HG03135 (cell line): Measurements from ENCODE around the gene TBC1D17.

Experiments used
- ATAC-seq: cut with Tn5 transposase; IDR thresholded peaks from one replicate; pipeline ENCODE4 v1.9.1; 2021; ENCODE audit warnings: mild to moderate bottlenecking, moderate library complexity; ENCODE audit not compliant: unreplicated experiment

Gene TBC1D17

GRCh38 chr19:49890349-49891311, 13.1 kb downstream of the TBC1D17 start:
- ATAC-seq: no peak

GRCh38 chr19:49891393-49891792, 13.9 kb downstream of the TBC1D17 start:
- no peak for ATAC-seq

DNA sequence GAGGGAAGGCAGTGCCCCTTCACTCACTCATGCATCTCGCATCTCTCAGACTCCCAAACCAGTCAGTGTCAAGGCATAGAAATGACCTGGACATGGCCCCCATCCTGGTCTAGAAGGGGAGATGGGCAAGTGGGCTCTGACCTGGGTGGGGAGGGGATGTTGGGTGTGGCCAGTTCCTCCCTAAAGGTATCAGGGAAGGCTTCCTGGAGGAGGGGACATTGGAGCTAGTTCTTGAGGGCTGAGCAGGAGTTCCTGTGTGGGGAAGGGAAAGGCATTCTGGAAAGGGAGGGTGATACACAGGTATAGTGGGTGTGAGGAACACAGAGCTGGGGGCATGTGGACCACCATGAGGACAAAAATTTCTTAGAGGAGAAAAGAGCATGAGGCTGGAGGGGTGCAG, 15.2 kb downstream of the TBC1D17 start:
- no peak for ATAC-seq

- ATAC-seq: no peak
These were observed 16.6 kb downstream of the TBC1D17 start for GRCh38 chr19:49894011-49894664.

- ATAC-seq: no peak
These were observed 17.5 kb downstream of the TBC1D17 start for GRCh38 chr19:49894879-49895565.

DNA sequence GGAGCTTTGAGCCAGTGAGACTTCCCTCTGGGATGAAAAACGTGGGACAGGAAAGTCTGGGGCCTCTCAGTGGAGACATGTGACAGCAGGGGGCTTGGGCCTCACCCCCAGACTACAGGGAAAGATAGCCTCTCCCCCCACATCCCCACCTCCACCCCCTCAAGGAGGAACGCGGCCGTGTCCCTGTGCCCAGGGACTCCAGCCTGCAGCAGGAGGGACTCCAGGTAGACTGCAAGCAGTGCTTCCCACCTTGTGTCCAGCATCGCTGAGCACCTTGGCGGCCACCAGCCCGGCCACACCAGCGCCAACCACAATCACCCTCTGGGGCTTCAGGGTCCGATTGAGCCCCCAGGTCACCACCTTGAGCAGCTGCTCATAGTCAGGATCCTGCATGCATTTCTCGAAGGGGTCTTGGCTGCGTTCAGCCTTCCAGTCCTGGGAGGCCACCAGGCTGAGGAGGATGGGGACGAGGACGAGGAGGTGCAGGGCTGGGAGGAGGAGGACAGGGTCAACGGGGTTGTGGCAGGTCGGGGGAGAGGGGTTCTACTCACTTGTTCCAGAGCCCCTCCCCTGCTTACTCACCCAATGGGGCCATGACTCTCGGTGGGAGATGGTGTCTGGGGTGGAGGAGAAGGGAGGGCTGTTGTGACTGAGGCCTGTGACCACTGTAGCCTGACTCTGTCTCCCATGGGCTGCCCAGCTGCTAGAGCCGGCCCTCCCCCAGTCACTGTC, 18.2 kb downstream of the TBC1D17 start:
- no peak for ATAC-seq

GRCh38 chr19:49896863-49897621, 19.5 kb downstream of the TBC1D17 start, which contains the start of gene IL4I1:
IL4I1 (minus strand) TSS chr19:49896887; CDS start chr19:49896160, 727 bp downstream.
- ATAC-seq: peak; percentile 51

GRCh38 chr19:49904136-49904535, 26.6 kb downstream of the TBC1D17 start:
- no peak for ATAC-seq

DNA sequence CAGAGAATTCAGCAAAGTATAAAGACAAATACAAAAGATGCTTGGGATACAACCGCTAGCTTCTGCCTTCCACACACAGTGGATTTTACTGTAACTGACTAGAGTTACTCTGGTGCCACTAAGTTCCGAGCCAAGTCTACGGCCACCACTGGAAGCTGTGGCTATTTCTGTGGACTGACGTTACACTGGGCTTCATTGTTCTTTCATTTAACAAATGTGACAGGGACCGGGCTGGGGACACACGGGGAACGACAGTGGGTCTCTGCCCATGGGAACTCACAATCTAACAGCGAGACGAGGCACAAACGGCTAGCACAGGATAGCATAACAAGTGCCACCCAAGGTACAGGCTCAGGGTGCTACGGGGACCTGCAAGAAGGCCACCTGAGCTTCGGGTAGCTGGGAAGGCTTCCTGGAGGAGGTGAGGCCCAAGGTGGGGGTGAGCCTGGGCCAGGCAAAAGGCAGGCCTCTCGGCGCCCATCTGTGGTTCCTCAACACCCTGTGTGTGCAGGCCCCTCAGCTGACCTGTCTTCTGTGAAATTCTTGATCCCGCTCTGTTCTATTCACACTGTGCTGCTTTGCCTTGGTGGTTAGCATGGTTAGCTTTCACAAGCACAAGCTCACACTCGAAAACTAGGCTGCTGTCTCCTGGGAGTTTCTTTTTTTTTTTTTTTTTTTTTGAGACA, 29.5 kb downstream of the TBC1D17 start:
- ATAC-seq: no peak

DNA sequence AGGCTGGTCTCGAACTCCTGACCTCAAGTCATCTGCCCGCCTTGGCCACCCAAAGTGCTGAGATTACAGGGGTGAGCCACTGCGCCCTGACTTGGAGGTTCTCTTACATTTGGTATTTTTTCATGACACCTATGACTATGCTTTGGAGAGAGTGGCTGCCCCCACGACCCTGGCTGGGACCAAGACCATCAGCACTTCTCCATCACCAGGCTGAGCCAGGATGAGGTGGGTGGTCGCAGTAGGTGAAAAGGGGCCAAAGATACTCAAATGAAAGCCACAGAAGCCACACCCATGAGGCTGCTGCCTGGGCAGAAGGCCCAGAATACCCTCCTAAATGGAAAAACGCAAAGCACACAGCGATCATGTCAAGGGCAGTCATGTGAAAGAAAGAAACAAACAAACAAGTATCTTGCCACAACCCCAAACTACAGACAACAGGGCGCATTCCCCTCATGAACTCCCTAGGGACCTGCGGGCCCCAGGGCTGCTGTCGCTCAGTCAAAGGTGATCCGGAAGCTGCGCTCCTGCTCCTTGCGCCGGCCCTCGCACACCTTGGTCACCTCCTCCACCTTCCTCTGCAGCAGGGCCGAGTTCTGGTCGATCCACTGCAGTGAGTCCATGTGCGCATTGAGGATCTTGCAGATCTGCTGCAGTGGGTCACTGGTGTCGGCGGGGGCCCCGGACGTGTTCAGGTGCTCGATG, 30.4 kb downstream of the TBC1D17 start:
- no peak for ATAC-seq

DNA sequence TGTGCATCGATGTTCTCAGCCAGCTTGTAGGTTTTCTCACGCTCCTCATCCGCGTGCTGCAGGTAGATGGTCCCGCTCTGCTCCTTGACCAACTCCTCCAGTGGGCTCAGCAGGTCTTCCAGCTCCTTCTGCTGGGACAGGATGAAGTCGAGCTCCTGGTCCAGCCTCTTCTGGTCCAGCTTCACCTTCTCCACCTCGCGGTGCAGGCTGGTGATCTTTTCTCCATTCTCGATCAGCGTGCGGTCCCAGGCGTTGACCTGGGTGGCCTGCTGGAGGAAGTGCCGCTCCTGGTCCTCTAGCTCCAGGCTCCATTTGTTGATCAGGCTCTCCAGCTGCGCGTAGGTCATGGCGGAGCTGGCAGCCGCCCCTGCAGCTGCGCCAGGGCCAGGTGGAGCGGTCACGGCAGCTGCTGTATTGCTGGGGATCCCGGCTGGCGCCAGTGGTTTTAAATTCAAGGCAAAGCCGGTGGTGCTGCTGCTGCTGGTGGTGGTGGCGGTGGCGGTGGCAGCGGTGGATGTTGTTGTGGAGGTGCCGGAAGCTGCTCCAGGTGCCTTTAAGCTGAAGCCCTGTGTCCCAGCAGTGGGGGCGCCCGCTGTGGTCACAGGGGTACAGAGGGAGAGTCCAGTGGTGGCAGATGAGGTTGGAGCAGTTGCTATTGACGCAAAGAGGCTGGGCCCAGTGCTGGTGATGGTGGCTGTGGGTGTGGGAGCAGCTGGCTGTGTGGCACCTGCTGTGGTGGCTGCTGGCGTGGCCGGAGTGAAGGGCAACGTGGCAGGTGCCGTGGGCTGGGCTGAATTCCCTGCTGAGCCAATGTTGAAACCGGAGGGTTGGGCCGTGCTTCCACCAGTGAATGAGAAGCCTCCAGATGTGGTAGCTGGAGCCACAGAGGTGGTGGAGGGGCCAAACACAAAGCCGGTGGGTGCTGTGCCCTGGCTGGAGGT, 31.2 kb downstream of the TBC1D17 start:
- no peak for ATAC-seq

DNA sequence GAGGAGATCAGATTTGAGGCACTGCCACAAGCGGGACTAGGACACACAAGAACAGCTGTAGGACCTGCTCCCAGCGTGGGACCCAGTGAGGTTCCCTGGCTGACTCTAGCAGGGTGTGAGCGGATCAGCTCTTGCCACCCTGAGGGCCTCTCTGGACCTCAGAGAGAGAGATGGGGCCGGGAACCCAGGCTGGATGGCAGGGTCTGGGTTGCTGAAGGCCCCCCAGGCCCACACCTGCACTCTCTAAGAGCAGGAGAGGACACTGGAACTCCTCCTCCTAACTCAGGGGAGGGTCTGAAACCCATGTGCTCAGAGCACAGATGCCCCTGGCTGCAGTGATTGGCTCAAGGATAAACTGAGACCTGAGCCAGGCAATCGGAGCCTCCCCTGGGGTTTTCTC, 32.7 kb downstream of the TBC1D17 start:
- no peak for ATAC-seq

DNA sequence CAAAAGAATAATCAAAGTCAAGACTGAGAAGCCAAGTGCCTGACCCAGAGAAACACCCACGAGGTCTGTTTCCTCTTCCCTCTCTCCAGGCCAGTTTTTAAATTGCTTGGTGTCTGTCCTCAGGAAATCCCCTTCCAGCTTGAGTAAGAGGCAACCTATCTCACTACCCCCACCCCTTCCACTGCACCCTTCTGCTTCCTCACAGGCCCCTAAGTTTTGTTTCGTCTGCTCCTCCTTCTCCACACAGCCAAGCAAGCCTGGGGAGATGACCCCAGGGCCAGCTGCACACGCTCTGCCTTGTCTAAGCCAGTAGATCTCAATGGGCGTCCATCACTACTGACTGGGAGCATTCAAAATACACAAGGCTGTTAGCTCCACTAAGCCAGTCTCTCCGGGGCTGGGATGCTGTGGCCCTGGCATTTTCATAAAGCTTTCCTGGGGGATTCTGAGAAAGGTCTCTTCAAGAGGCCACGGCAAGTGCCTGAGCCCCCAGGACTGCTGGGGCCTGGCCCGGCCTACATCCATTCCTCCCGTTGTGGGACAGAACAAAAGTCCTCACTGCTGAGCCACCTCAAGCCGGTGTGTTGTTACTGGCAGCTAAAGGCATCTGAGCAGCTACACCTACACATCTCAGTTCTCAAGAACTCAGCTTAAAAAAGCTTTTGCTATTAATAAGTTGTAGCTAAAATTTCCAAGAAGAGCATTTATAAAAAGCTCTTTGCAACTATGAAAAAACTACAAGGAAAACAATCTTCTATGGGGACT, 34.1 kb downstream of the TBC1D17 start:
- no peak for ATAC-seq

DNA sequence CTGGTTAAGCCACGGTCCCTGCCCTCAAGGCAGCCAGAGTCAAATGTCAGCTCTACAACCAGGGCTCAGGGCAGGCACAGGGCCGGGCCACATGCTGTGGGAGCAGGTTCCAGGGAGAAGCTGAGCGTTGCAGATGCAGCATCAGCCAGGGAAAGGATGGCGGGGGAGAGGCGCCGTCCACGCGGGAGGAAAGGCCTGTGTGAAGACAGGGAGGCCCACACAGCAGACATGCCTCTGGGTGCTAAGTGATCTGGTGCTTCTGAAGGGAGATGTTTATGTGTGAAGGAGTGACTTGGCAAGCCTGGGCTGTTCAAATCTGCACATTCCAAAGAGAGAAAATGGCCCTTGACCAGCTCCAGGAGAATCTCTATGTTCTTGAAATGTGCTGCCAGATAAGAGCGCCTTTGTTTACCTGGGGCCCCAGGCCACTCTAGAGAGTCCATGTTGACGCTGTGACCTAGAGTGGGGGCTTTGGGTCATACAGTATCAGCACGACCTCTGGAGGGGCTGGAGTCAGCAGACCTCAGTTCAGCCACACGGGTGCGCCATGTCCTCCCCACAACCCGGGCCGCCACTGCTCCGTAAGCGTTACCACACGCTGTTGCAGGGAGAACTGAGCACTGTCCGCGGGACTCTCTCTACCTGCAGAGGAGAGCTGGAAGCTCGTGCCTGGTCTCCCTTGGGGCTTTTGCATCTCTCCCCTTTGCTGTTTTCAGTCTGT, 35.6 kb downstream of the TBC1D17 start:
- ATAC-seq: no peak

DNA sequence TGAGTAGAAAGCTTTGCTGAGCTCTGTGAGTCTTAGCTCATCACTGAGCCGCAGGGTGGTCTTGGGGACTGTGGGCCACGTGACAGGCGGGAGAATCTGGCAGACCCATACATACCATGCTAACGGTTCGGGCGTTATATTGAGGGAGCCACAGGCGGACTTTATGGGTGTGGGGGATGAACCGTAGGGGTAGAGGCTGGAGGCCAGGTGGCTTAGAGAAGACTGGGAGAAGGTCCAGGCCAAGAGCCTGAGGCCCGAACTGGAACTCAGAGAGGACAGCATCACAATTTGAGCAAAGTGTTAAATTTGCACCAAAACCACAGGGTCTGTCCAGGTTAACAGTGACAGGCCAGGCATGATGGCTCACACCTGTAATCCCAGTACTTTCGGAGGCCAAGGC, 36.2 kb downstream of the TBC1D17 start:
- ATAC-seq: no peak

DNA sequence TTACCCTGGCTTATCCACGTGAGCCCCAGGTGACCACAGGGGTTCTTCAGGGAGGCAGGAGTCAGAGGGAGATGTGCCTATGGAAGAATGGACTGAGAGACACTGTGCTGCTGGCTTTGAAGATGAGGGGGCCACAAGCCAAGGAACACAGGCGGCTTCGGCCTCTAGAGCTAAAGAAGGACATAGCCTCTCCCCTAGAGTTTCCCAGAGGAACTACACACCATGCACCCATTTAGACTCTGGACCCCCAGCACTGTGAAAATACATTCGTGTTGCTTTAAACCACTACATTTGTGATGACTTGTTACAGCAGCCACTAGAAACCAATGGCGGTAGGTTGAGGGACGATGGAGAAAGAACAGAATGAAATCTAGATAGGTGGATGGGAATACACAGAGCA, 37.8 kb downstream of the TBC1D17 start:
- ATAC-seq: no peak
